ENCODE results near the gene REV1. TPM values are rescaled to one million over a fixed set of nuclear protein-coding genes. Genes with fewer than 3 reads are reported as not detected.

The REV1 gene
- total and polyA plus RNA-seq, 2 of the 13 experiments (the other 11 are each of a cell fraction or from before 2014, with no cell fraction given): 49.1 to 71.8 TPM

- TF ChIP-seq REPIN1 (CRISPR knock-in tag; IDR thresholded peaks at IDR 0.05; ENCODE audit: borderline replicate concordance, low read depth): peak; percentile 91
- peak; percentile 90 for TF ChIP-seq ZGPAT (CRISPR knock-in tag; IDR thresholded peaks at IDR 0.05)
- TF ChIP-seq NFE2 (CRISPR knock-in tag; IDR thresholded peaks at IDR 0.05): no peak
- TF ChIP-seq ZBTB39 (CRISPR knock-in tag; IDR thresholded peaks at IDR 0.05): 0 out of 2 replicates have a peak, but pooled peaks have one; percentile 37
- TF ChIP-seq NFKB2 (CRISPR knock-in tag; IDR thresholded peaks at IDR 0.05; ENCODE audit: borderline replicate concordance): no peak; the same call in 1 of the 2 replicates
- TF ChIP-seq BHLHE40 (IDR thresholded peaks at IDR 0.05; ENCODE audit: low read length): peak; percentile 100
- TF ChIP-seq POLR2AphosphoS5 (IDR thresholded peaks at IDR 0.05; ENCODE audit: low read depth, low read length): no peak; the same call in 1 of the 2 replicates
- no peak for TF ChIP-seq SNRNP70 (IDR thresholded peaks at IDR 0.05; ENCODE audit: low read depth, low read length)
- TF ChIP-seq ZNF30 (CRISPR knock-in tag; IDR thresholded peaks at IDR 0.05): no peak
- TF ChIP-seq KDM3A (CRISPR knock-in tag; IDR thresholded peaks at IDR 0.05; ENCODE audit: low read depth): peak; percentile 93; the same call in 1 of the 2 replicates
- TF ChIP-seq SUZ12 (IDR thresholded peaks at IDR 0.05; ENCODE audit: low read depth, low read length): no peak
- TF ChIP-seq ZFP62 (CRISPR knock-in tag; IDR thresholded peaks at IDR 0.05): no peak
- TF ChIP-seq ZNF646 (CRISPR knock-in tag; IDR thresholded peaks at IDR 0.05): no peak
- no peak for TF ChIP-seq SMARCC2 (IDR thresholded peaks at IDR 0.05)
- TF ChIP-seq ZHX1 (CRISPR knock-in tag; IDR thresholded peaks at IDR 0.05; ENCODE audit: low read depth): peak; percentile 62; the same call in 1 of the 2 replicates
Observed at GRCh38 chr2:99489761-99490622, at the start of gene REV1 (continued).
